Measurements from ENCODE around the gene SORCS3.

The SORCS3 gene

GRCh38 chr10:105056413-105056812 lies 415.3 kb downstream of the SORCS3 start:
- Histone ChIP-seq H3K27ac (no peak overlapping the region), H3K4me3 (ENCODE audit: low read depth, low read length) (no peak overlapping the region), H3K27me3 (ENCODE audit: insufficient read depth, low read depth, severe bottlenecking) (no peaks in the 10 kb centered on the region), H3K36me3 (no peaks in the 10 kb centered on the region), H3K9me3 (ENCODE audit: severe bottlenecking) (no peaks in the 10 kb centered on the region)
- no peak for TF ChIP-seq CTCF (IDR thresholded peaks at IDR 0.05; ENCODE audit: low read depth, low read length)
- no peak for DNase-seq

GRCh38 chr10:105062951-105063350 lies 421.9 kb downstream of the SORCS3 start:
- H3K4me3 ChIP-seq (ENCODE audit: low read depth, low read length) = no peak overlapping the region
- no peak for TF ChIP-seq CTCF (IDR thresholded peaks at IDR 0.05; ENCODE audit: low read depth, low read length)
- H3K9me3 ChIP-seq (ENCODE audit: severe bottlenecking) = no peaks in the 10 kb centered on the region
- DNase-seq = no peak
- no peak overlapping the region for H3K27ac ChIP-seq
- H3K36me3 ChIP-seq = no peaks in the 10 kb centered on the region
- H3K27me3 ChIP-seq (ENCODE audit: insufficient read depth, low read depth, severe bottlenecking) = no peaks in the 10 kb centered on the region

- Histone ChIP-seq H3K36me3 (no peaks in the 10 kb centered on the region), H3K4me3 (ENCODE audit: low read depth, low read length) (no peak overlapping the region), H3K27ac (no peak overlapping the region), H3K27me3 (ENCODE audit: insufficient read depth, low read depth, severe bottlenecking) (no peaks in the 10 kb centered on the region), H3K9me3 (ENCODE audit: severe bottlenecking) (no peaks in the 10 kb centered on the region)
- peak; percentile 81 for DNase-seq
- peak; percentile 89 for TF ChIP-seq CTCF (IDR thresholded peaks at IDR 0.05; ENCODE audit: low read depth, low read length)
Measured at GRCh38 chr10:105063796-105064195, 422.7 kb downstream of the SORCS3 start.

GRCh38 chr10:105068497-105068896 lies 427.4 kb downstream of the SORCS3 start:
- no peaks in the 10 kb centered on the region for H3K27me3 ChIP-seq (ENCODE audit: insufficient read depth, low read depth, severe bottlenecking)
- no peak overlapping the region for H3K4me3 ChIP-seq (ENCODE audit: low read depth, low read length)
- H3K36me3 ChIP-seq = no peaks in the 10 kb centered on the region
- DNase-seq = no peak
- TF ChIP-seq CTCF (IDR thresholded peaks at IDR 0.05; ENCODE audit: low read depth, low read length) = no peak
- H3K9me3 ChIP-seq (ENCODE audit: severe bottlenecking) = no peaks in the 10 kb centered on the region
- no peak overlapping the region for H3K27ac ChIP-seq

GRCh38 chr10:105070249-105070648 lies 429.2 kb downstream of the SORCS3 start:
- Histone ChIP-seq H3K27me3 (ENCODE audit: insufficient read depth, low read depth, severe bottlenecking) (no peaks in the 10 kb centered on the region), H3K4me3 (ENCODE audit: low read depth, low read length) (no peak overlapping the region), H3K27ac (no peak overlapping the region), H3K36me3 (no peaks in the 10 kb centered on the region), H3K9me3 (ENCODE audit: severe bottlenecking) (no peaks in the 10 kb centered on the region)
- DNase-seq = no peak
- no peak for TF ChIP-seq CTCF (IDR thresholded peaks at IDR 0.05; ENCODE audit: low read depth, low read length)

GRCh38 chr10:105070952-105071351 lies 429.9 kb downstream of the SORCS3 start:
- no peaks in the 10 kb centered on the region for H3K9me3 ChIP-seq (ENCODE audit: severe bottlenecking)
- H3K36me3 ChIP-seq = no peaks in the 10 kb centered on the region
- no peak for TF ChIP-seq CTCF (IDR thresholded peaks at IDR 0.05; ENCODE audit: low read depth, low read length)
- no peak for DNase-seq
- H3K4me3 ChIP-seq (ENCODE audit: low read depth, low read length) = no peak overlapping the region
- H3K27ac ChIP-seq = no peak overlapping the region
- H3K27me3 ChIP-seq (ENCODE audit: insufficient read depth, low read depth, severe bottlenecking) = no peaks in the 10 kb centered on the region

Data from WERI-Rb-1 (cell line).